SK-MEL-5 (cell line): Measurements from ENCODE around the gene ZFAND4. TPM values are rescaled to one million over a fixed set of nuclear protein-coding genes. Genes with fewer than 3 reads are reported as not detected.
"Not testable (repeated sequence)": the region's sequence is repeated elsewhere in the genome, so short reads cannot be mapped to it uniquely, and the experiment has no call there.

Experiments
- DNase-seq: peaks from one replicate; pipeline ENCODE4 v3.0.0-alpha.2; 2016; ENCODE audit warnings: low read depth, low spot score
- in situ Hi-C: cut with HindIII; loops from 2 replicates; pipeline ENCODE4 v1.10.0; 2016; ENCODE audit warnings: low sequenced_read_pairs, high pct_unique_total_duplicates, low pct_unique_long_range_greater_than_20kb
- total RNA-seq: library from RNA; depleted of rRNA; stranded (reverse); fragments of >200 nt; shearing (Covaris generic); gene quantifications from 2 replicates; pipeline ENCODE4 v1.2.3, GENCODE V29; 2014; rRNA removed

ZFAND4 gene
- total RNA-seq, 1 experiment from 2014 or later = 5.0 TPM

DNA sequence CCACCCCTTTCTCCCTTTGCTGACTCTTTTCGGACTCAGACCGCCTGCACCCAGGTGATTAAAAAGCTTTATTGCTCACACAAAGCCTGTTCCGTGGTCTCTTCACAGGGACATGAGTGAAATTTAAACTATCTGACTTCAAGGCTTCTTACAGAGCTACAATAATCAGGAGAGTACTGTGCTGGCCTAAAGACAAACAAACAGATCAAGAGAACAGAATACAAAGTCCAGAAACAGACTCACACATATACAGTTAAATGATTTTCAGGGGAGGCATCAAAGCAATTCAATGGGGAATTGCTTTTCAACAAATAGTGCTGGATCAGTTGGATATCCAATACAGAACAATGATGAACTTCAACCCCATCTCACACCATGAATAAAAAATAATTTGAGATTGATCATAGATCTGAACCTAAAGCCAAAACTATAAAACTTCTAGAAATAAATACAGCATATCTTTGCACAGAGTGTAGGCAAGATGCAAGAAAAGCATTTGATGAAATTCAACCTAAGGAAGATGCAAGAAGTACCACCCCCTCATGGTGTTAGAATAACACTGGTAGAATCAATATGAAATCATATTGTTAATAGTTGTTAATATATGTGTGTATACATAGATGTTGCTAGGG lies 96.5 kb downstream of the ZFAND4 start:
- no peak for DNase-seq
- in situ Hi-C loops = no loop called here

DNA sequence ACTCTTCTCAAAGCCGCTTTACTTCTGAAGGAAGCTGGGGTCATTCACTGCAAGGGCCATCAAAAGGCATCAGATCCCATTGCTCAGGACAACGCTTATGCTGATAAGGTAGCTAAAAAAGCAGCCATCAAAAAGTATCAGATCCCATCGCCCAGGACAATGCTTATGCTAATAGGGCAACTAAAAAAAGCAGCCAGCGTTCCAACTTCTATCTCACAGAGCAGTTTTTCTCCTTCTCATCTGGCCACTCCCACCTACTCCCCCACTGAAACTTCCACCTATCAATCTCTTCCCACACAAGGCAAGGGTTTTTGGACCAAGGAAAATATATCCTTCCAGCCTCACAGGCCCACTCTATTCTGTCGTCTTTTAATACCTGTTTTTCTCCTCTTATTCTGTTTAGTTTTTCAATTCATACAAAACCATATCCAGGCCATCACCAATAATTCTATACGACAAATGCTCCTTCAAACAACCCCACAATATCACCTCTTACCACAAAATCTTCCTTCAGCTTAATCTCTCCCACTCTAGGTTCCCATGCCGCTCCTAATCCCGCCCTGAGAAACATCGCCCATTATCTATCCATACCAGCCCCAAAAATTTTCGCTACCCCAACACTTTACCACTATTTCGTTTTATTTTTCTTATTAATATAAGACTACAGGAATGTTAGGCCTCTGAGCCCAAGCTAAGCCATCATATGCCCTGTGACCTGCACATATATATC lies 97.4 kb downstream of the ZFAND4 start:
- DNase-seq, in situ Hi-C loops: not testable (repeated sequence)

DNA sequence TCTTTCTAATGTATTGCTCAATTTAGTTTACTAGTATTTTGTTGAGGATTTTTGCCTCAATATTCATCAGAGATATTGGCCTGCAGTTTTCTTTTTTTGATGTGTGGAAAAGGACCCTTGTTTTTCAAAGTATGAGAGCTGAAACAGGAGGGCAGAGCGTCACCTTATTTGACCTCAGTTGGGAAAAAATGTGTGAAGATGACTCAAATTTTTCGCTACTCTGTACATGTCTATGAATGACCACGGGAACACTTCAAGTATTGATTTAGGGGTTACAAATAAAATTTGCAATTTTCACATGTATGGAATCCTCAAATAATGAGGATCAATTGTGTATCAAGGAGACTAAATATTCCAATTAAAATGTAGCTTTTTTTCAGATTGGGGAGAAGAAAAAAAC lies 103.1 kb downstream of the ZFAND4 start:
- in situ Hi-C loops = no loop called here

DNA sequence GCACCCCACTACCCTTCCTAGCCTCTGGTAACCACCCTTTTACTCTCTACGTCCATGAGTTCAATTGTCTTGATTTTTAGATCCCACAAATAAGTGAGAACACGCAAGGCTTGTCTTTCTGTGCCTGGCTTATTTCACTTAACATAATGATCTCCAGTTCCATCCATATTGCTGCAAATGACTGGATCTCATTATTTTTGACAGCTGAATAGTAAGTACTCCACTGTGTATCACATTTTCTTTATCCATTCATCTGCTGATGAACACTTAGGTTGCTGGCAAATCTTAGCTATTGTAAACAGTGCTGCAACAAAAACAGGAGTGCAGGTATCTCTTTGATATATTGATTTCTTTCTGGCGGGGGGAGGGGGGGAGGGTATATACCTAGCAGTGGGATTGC lies 106.2 kb downstream of the ZFAND4 start:
- DNase-seq = no peak
- in situ Hi-C loops = no loop called here

More for the DNA sequence above, 103.1 kb downstream of the ZFAND4 start:
- DNase-seq = no peak

Other genes starting within 250 kb of the ZFAND4 start
- 16.8 and 18.7 TPM in 2 replicates for gene WASHC2C, start 54.5 kb upstream of the ZFAND4 start, total RNA-seq
- gene AGAP4, start 174.7 kb upstream of the ZFAND4 start, total RNA-seq = 2.2 and 2.8 TPM in 2 replicates